Psoas muscle (tissue), 8 donors: ENCODE data around the gene DLX1. TPM values are rescaled to one million over a fixed set of nuclear protein-coding genes. Genes with fewer than 3 reads are reported as not detected.

Source experiments
- ATAC-seq, 4 donors: fragments of 200-7000 bp; cut with Tn5 transposase; one replicate each; pipeline ENCODE4 v1.9.1; 2020; ENCODE audit warnings: moderate library complexity in 3 of 4, mild to moderate bottlenecking in 2 of 4
- DNase-seq, 2 donors: peaks; one replicate each; pipeline ENCODE4 v3.0.0-alpha.2; 2020
- H3K27ac ChIP-seq: fragments of 200-600 bp; one replicate; pipeline ENCODE4 v1.8.0; 2022
- H3K27me3 ChIP-seq, 3 donors: fragments of 200-600 bp in 1 of 3; one replicate each; pipeline versions ENCODE4 v1.6.1 to v1.8.0; 2013 to 2022; ENCODE audit warnings: low read length in 2 of 3, mild to moderate bottlenecking in 2 of 3, moderate library complexity in 1 of 3; ENCODE audit not compliant: insufficient read depth in 3 of 3
- H3K36me3 ChIP-seq, 2 donors: fragments of 200-600 bp in 1 of 2; one replicate each; pipeline versions ENCODE4 v1.6.1 to v1.8.0; 2013 to 2022; ENCODE audit warnings: low read depth in 1 of 2, mild to moderate bottlenecking in 1 of 2, moderate library complexity in 1 of 2; ENCODE audit not compliant: insufficient read depth in 1 of 2
- H3K4me1 ChIP-seq: fragments of 200-600 bp; one replicate; pipeline ENCODE4 v1.8.0; 2022
- H3K4me3 ChIP-seq: fragments of 200-600 bp; one replicate; pipeline ENCODE4 v1.8.0; 2022; ENCODE audit warnings: mild to moderate bottlenecking
- H3K9me3 ChIP-seq: fragments of 200-600 bp; one replicate; pipeline ENCODE4 v1.8.0; 2022
- WGBS, 3 donors: extraction: QIAGEN DNeasy Blood & Tissue Kit; methylation state at CpG; one replicate each; pipeline versions ENCODE4 v1.1.6 to v1.1.7; 2013; 5-methylcytosine and 5-hydroxymethylcytosine counted together
- intact Hi-C, 2 donors: fragments of 100-400 bp; cut with DNase I; formaldehyde crosslinking; loops; one replicate each; pipeline versions ENCODE4 v1.11.0 to v1.14.2; 2022
- polyA plus RNA-seq, 3 donors: library from polyadenylated mRNA; stranded (reverse); fragments of 200-250 nt; gene quantifications; one replicate each; pipeline ENCODE4 v1.2.3, GENCODE V29; 2013
- total RNA-seq, 4 donors: library from RNA; stranded (reverse); fragmentation: NEBNext Ultra II Directional in 2 of 4; extraction: Animal tissue kit (Norgen Biotek cat#: 25700) in 2 of 4; gene quantifications; one replicate each; pipeline versions ENCODE4 v1.2.1 to v1.2.4, GENCODE V29; 2021 to 2023
- TF ChIP-seq, protein P1 (sequence below): fragments of 200-600 bp; IDR thresholded peaks from one replicate; pipeline ENCODE4 v1.8.0; 2022; ENCODE audit warnings: antibody characterized with exemption
- donor health status: healthy with polysubstance abuse.
- donor health status: DM: no; HTN: no; CAD: no; lungs with moderate emphysema.
- donor health status: Bipolar disorder and iron deficiency.
- donor health status: healthy.
- donor health status: DM: yes; HTN: yes; CAD: no.
- donor health status: DM: no; HTN: no; CAD: no.
- donor health status: DM: no; HTN: no; CAD: no.
- donor health status: DM: yes; HTN: yes; CAD: no.

Gene DLX1
- total and polyA plus RNA-seq, 7 donors, result 0.03 to 0.28 (median 0.15) TPM; not detected in 2

DNA sequence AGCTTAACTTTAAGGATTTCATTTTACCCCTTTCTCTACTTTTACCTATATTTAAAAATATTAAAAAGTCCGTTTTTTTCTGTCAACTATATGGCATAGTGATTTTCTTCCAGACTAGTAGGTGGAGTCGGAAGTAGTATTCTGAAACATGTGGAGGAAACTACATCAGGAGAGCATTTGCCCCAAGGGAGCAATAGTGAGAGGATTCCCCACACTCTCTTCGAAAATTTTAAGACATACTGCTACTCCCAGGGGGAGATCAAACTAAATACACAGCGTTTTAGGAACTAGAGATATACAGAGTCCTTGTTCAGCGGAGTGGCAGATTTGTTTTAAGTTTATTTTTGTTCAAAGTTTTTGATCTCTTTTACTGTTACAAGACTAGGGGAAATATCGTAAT lies 45.0 kb upstream of the DLX1 start:
- Histone ChIP-seq H3K9me3 (no peaks in the 10 kb centered on the region), H3K27ac (no peak overlapping the region), H3K27me3 (no peaks in the 10 kb centered on the region), H3K36me3 (no peaks in the 10 kb centered on the region), H3K4me3 (no peak overlapping the region), H3K4me1 (no peaks in the 10 kb centered on the region)
- TF ChIP-seq, protein P1, sequence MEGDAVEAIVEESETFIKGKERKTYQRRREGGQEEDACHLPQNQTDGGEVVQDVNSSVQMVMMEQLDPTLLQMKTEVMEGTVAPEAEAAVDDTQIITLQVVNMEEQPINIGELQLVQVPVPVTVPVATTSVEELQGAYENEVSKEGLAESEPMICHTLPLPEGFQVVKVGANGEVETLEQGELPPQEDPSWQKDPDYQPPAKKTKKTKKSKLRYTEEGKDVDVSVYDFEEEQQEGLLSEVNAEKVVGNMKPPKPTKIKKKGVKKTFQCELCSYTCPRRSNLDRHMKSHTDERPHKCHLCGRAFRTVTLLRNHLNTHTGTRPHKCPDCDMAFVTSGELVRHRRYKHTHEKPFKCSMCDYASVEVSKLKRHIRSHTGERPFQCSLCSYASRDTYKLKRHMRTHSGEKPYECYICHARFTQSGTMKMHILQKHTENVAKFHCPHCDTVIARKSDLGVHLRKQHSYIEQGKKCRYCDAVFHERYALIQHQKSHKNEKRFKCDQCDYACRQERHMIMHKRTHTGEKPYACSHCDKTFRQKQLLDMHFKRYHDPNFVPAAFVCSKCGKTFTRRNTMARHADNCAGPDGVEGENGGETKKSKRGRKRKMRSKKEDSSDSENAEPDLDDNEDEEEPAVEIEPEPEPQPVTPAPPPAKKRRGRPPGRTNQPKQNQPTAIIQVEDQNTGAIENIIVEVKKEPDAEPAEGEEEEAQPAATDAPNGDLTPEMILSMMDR, result no peak
- DNase-seq, result no peak
- intact Hi-C loops, result no loop called here
- ATAC-seq, result no peak
- 67 to 78% (median 76%) methylated on average over 6 of the region's 6 CpGs for WGBS, 3 donors

DNA sequence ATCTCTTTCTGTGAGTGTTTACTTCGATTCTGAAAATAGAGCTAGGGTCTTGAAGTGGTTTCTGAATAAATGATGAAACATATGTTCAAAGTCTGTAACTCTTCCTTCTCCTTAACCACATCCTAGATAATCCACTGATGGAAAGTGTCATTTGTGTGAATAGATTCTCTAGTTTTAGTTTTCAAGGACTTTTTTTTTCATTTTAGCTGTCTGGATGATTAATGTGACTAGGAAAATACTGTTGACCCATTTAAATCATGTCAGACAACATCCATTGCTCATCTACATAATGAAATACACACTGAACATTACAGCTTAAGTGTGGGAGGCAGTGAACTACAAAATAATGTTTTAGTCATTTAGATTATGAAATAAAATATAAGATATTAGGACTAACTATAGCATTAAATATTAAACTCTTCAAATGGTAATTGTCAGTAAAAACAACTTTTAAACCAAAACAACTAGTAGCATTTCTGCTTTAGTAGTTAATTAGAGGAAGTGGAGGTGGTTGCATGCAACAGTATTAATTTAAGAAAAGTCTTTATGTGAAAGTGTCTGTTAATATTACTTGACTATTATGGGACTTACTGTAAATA lies 39.1 kb upstream of the DLX1 start:
- Histone ChIP-seq H3K36me3 (no peaks in the 10 kb centered on the region), H3K4me3 (no peak overlapping the region), H3K27ac (no peak overlapping the region), H3K9me3 (no peaks in the 10 kb centered on the region), H3K4me1 (no peaks in the 10 kb centered on the region), H3K27me3 (no peaks in the 10 kb centered on the region)
- DNase-seq (no peak), ATAC-seq (no peak)
- TF ChIP-seq, protein P1, result no peak
- intact Hi-C loops, result no loop called here
- 62 to 80% (median 74%) methylated on average over 1 of the region's 1 CpG for WGBS, 3 donors

DNA sequence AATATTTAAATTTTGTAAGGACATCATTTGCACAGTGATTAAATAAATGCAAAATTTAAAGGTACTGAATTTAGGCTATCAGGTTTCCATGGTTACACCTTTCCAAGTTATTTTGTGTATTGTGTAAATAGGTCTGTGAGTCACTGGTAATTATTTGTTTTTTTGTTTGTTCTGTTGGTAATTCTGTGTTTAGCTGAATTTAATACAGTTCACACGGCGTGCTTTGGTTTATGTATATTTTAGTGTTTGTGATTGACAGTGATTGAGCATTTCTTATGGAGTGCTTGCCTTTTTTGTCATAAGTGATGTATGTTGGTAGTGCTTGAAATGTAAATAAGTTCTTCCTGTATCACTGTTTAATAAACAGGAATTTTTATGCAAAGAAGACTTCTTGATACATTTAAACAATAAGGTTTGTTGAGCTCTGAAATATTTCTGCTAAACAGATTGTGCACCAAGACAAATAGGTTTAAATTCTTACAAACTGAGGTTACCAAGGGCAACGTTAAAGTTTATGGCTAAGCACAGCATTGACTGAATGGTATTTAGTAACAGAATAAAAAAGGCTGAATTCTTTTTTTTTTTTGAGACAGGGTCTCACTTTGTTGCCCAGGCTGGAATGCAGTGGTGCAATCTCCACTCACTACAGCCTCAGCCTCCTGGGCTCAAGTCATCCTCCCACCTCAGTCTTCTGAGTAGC lies 38.3 kb upstream of the DLX1 start:
- intact Hi-C loops, result no loop called here
- no peaks in the 10 kb centered on the region for H3K27me3 ChIP-seq
- H3K27ac ChIP-seq, result no peak overlapping the region
- DNase-seq, result no peak
- WGBS, 3 donors, result 62 to 73% (median 72%) methylated on average over 3 of the region's 3 CpGs
- TF ChIP-seq, protein P1, result no peak
- H3K36me3 ChIP-seq, result no peaks in the 10 kb centered on the region
- ATAC-seq, result no peak
- no peak overlapping the region for H3K4me3 ChIP-seq
- H3K4me1 ChIP-seq, result no peaks in the 10 kb centered on the region
- no peaks in the 10 kb centered on the region for H3K9me3 ChIP-seq

DNA sequence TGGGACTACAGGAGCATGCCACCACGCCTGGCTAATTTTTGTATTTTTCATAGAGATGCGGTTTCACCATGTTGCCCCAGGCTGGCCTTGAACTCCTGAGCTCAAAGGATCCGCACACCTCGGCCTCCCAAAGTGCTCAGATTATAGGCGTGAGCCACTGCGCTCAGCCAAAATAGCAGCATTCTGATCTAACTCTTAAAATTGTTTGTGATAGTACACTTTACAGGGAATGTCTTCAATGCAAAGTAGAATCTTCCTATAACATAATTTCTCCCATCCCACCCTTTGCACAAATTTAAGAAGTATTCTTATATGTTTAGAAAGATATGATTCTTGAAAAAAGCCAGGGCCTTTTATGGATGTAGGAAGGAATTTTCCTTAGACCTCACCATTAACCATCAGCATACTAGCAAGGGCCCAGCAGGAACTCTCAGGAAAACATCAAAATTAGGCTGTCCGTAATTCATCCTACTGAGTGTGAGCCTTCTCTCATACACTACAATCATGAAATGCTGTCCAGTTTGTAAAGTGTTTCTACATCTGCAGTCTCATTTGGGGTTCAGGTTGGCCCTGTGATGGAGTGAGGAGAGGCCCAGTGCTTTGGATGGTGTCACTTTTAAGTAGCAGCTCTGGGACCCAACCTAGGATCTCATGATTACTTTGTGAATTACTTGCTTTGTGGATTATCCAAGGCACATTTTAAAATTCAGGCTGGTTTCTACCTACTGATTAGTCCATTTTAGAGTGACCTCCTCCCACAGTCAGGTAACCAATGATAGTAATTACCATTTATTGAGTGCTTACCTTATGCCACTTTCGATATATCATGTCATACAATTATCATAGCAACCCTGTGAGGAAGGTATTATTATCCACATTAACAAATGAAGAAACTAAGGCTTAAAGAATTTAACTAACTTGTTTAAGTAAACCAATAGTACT lies 37.5 kb upstream of the DLX1 start:
- ATAC-seq, result no peak
- TF ChIP-seq, protein P1, result no peak
- WGBS, 3 donors, result 97 to 99% (median 97%) methylated on average over 8 of the region's 8 CpGs

More for the DNA sequence above, 37.5 kb upstream of the DLX1 start:
- DNase-seq, result no peak
- Histone ChIP-seq H3K4me3 (no peak overlapping the region), H3K36me3 (no peaks in the 10 kb centered on the region), H3K9me3 (no peaks in the 10 kb centered on the region), H3K27ac (no peak overlapping the region), H3K4me1 (no peaks in the 10 kb centered on the region), H3K27me3 (no peaks in the 10 kb centered on the region)
- intact Hi-C loops, result no loop called here
